ENCODE results near the gene DHX38.
"Not testable (repeated sequence)": the region's sequence is repeated elsewhere in the genome, so short reads cannot be mapped to it uniquely, and the experiment has no call there.

Gene DHX38

DNA sequence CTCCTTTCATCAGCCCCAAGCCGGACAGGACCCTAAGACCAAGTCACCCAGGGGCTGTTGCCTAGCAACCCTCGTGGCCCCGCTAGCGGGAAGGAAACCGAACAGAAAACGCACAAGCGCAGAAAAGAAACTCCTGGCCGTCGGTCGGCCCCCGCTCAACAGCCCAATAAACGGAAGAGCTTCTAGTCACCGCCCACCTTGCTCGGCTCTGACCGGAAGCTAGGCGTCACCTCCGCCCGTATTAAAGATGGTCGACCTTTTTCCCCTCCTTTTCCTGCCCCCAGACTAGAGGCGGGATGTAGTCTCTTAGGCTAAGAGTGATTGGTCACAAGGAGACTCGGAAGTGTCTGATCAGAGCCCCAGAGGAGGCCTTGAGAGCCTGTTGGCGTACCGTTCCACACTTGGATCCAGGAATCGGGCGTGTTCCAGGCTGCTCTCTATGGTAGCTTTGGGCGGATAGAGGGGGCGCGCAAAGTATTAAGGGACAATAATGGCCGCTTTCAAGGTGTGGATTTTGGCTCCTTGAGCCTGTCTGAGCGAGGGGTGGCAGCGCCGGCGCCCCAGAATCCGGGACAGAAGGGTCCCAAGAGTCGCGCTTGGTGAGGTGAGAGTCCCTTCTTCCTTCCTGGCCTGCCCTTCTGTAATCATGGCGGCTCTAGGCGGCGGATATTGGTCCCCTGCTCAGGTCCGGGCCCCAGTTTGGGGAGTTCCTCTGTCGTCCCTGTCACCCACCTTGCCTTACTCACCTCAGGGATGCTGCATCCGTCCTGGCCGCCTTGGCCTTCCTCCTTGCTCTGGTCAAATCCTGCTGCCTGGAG lies at the start of gene DHX38, which contains the start of gene TXNL4B:
Gene DHX38 (plus strand): TSS at position 400 of the 818 bp plus-strand sequence. CDS start 2,311 bp downstream, outside the sequence.
Gene TXNL4B (minus strand): TSS at position 173 of the 818 bp plus-strand sequence. CDS start 2,871 bp downstream, outside the sequence.
- peak; percentile 98 for DNase-seq

DNA sequence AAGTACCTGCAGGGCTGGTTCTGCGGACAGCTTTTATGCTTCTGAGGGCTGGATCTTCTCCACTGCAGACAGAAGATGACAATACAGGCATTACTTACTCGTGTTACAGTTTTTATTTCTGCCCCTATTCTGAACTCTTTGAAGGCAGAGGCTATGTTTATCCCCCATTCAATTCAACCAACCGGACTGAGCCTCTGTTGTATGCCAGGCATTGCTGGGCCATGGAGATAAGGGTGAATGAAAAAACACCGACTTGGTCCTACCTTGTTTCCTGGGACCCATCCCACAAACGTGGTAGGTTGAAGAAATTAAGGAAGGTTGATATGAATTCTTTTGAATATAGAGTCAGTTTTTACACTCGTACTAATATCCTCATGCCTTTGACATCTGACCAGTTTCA lies 49.4 kb upstream of the DHX38 start:
- DNase-seq: no peak

DNA sequence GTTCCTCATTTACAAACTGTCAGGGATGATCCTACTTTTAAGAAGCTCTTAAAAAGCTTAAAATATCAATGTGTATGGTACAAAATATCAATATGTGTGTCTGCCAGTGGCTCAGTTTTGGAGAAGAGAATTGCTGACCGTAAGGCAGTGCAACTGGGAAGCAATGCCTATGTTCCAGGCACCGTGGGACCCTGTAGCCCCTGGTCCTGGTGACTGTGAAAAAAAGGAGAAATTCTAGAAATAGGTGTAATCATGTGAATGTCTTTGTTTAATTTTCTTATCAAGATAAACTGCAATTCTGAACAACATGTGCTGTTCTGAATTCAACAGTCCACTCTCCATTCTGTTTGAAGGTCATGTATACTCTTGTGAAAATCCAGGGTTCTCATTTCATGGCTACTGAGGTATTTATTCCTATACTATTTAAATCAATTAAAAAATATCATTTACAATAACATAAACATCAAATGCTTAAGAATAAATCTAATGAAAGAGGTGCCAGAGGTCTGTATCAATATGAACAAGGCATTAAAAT lies 48.8 kb upstream of the DHX38 start:
- DNase-seq: no peak

DNA sequence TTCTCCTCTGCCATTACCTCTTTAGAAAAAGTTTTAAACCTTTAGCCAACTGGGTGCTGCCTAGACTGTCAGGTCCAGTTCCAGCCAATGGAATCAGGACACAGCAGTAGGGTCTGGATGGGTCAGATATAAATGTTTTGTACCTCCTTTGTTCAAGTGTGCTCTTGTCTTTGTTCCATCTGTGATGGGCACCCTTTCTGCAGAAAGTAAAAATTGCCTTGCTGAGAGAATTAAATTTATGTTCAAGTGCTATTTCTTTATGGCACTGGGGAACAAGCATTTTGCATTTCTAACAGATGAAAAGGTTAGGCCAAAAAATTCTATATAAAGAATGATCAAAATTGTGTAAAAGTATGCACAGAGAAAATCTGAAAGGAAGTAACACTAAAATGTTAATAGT lies 44.5 kb upstream of the DHX38 start:
- no peak for DNase-seq

GRCh38 chr16:72050769-72051464 lies 42.7 kb upstream of the DHX38 start:
- no peak for DNase-seq

DNA sequence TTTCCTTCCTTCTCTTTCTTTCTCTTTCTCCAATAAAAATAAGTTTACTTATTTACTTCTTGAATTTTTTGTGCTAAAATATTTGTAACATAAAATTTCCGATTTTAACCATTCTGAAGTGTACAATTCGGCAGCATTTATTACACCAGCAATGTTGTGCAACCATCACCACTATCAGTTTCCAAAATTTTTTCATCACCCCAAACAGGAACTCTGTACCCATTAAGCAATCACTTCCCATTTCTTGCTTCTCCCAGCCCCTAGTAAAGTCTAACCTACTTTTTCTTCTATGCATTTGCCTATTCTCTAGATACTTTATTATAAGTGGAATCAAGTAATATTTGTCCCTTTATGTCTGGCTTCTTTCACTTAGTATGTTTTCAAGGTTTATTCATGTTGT lies 41.8 kb upstream of the DHX38 start:
- no peak for DNase-seq

DNA sequence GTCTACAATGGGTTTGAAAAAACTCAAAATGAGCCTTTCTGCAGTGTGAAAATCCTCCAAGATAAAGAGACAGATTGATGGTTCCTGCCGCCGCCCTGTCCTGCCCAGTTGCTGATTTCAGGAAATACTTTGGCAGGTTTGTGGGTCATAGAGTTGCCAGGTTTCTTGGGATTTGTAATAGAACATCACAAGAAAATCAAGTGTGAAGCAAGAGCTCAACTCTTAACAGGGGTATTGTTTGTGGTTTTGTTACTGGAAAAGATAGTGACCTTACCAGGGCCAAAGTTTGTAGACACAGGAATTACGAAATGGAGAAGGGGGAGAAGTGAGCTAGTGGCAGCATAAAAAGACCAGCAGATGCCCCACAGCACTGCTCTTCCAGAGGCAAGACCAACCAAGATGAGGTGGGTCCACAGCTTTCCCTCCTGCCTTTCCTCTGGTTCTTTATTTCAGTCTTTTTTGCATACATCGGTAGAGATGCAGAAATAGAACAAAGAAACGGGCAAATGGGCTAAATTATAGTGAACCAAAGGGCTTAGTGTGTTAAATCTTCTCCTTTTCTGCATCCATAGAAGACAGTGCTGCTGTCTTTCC lies 39.3 kb upstream of the DHX38 start, which contains the start of gene HP:
Gene HP (plus strand): TSS at position 252 of the 594 bp plus-strand sequence. CDS start 148 bp downstream, at position 400.
- not testable (repeated sequence) for DNase-seq

- no peak for DNase-seq
These were observed 37.7 kb upstream of the DHX38 start for GRCh38 chr16:72055911-72056310.

DNA sequence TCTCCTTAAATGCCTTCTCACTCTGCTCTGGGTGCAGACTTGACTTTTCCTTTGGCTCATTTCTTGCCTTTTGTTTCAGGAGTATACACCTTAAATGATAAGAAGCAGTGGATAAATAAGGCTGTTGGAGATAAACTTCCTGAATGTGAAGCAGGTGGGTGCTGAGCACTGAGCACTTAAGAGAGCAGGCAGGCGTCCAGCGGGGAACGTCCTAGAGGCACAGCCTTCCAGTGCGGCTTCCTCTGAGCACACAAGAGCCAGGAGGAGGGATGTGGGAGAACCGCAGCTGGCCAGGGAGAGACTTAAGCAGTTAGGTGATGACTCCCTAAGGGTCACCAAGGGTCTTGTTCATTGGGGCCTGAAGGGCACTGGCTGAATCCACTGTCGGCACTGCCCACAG lies 36.3 kb upstream of the DHX38 start:
- DNase-seq: not testable (repeated sequence)

DNA sequence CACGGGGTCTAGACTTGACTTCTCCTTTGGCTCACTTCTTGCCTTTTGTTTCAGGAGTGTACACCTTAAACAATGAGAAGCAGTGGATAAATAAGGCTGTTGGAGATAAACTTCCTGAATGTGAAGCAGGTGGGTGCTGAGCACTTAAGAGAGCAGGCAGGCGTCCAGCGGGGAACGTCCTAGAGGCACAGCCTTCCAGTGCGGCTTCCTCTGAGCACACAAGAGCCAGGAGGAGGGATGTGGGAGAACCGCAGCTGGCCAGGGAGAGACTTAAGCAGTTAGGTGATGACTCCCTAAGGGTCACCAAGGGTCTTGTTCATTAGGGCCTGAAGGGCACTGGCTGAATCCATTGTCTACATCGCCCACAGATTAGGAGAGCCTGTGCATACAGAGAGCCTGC lies 34.6 kb upstream of the DHX38 start:
- not testable (repeated sequence) for DNase-seq

DNA sequence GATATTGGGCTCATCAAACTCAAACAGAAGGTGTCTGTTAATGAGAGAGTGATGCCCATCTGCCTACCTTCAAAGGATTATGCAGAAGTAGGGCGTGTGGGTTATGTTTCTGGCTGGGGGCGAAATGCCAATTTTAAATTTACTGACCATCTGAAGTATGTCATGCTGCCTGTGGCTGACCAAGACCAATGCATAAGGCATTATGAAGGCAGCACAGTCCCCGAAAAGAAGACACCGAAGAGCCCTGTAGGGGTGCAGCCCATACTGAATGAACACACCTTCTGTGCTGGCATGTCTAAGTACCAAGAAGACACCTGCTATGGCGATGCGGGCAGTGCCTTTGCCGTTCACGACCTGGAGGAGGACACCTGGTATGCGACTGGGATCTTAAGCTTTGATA lies 33.2 kb upstream of the DHX38 start:
- no peak for DNase-seq

DNA sequence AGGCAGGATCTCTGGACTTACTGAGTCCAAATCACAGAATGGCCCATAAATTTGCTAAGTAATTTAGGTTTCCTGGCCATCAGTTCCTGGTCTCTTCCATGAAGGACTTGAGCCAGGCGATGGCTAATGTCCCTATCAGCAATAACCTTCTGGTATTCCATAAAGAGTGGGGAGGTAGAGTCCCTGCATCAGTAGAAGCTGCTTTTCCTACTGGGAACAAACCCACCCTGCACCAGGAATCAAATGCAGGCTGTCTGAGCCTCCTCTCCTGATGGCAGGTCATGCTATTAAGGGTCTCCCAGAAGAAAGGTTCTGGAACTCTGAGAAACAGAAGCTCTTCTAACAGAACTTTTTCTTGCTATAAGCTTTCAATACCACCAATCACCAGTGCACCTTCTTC lies 32.1 kb upstream of the DHX38 start:
- DNase-seq: no peak

DNA sequence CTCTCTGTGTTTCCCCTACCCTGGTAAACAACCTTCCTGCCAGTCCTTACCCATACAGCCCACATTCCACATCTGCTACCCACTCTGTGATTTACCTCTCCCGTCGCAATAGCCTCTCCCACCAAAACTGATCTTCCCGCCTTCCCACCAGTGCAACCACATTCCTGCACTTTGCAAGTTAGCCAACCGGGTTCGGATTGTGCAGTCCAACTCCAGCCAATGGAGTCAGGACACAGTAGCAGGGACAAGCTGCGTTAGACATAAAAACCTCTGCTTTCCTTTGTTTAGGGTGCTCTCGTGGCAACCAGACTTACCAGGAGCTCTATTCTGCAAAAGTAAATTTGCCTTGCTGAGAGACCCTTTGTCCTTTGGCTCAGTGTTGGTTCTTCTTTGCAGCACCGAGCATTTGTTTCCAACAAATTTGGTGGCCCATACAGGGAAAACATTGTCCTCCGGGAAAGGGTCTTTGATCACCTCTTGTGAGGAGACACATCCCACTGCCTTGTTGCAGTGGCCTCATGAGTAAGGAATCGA lies 29.2 kb upstream of the DHX38 start:
- no peak for DNase-seq

- DNase-seq: no peak
These were observed 26.9 kb upstream of the DHX38 start for GRCh38 chr16:72066747-72067146.

GRCh38 chr16:72068930-72069329 lies 24.7 kb upstream of the DHX38 start:
- no peak for DNase-seq

DNA sequence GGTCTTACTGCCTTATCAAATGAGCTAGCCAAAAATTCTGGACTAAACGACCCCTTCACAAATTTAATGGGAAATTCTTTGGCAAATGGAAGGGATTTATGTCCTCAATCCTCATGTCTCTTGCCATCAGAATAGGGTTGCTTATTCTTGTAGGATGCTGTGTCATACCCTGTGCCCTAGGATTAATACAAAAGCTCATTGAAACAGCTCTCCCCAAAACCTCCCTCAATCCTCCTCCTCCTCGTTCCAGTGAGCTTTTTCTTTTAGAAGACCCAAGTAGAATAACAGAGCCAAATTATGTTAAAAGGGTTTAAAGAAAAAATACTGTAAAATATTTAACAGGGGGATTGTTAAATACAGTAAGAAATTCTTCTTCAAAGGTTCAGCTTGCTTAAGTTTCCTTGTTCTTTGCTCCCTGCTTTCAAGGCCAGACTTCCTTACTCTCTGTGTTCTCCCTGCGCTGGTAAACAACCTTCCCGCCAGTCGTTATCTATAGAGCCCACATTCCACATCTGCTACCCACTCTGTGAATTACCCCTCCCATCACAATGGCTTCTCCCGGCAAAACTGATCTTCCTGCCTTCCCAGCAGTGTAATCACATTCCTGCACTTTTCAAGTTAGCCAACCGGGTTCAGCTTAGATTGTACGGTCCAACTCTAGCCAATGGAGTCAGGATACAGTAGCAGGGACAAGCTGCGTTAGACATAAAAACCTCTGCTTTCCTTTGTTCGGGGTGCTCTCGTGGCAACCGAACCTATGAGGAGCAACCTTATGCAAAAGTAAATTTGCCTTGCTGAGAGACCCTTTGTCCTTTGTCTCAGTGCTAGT lies 20.9 kb upstream of the DHX38 start:
- DNase-seq: no peak

DNA sequence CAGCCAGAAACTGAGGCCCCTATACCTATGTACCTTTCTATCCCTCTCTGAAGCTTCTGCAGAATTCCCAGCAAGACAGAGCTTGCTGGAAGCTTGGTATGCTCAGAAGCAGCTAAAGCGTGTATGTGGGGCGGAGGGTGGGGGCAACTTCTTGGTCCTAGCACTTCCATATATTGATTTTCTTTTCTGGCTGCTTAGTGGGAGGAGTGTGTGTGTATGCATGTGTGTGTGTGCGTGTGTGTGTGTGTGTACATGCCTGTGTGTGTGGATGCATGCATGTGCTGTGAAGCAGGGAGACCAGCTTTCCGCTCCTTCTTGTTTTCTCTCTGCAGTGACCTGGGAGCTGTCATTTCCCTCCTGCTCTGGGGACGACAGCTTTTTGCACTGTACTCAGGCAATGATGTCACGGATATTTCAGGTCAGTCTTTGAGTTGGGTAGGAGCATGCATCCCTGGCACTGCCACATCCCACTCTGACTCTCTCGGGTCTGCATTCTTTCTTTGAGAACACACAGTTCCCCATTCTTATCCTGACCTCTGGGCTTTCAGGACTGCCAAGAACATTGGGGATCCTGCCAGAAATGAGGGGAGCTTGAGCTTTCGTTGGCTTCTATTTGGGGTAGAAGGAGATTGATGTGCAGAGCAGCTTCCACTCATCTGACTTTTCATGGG lies 20.0 kb upstream of the DHX38 start:
- no peak for DNase-seq

DNA sequence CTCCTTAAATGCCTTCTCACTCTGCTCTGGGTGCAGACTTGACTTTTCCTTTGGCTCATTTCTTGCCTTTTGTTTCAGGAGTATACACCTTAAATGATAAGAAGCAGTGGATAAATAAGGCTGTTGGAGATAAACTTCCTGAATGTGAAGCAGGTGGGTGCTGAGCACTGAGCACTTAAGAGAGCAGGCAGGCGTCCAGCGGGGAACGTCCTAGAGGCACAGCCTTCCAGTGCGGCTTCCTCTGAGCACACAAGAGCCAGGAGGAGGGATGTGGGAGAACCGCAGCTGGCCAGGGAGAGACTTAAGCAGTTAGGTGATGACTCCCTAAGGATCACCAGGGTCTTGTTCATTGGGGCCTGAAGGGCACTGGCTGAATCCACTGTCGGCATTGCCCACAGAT lies 18.6 kb upstream of the DHX38 start:
- not testable (repeated sequence) for DNase-seq

DNA sequence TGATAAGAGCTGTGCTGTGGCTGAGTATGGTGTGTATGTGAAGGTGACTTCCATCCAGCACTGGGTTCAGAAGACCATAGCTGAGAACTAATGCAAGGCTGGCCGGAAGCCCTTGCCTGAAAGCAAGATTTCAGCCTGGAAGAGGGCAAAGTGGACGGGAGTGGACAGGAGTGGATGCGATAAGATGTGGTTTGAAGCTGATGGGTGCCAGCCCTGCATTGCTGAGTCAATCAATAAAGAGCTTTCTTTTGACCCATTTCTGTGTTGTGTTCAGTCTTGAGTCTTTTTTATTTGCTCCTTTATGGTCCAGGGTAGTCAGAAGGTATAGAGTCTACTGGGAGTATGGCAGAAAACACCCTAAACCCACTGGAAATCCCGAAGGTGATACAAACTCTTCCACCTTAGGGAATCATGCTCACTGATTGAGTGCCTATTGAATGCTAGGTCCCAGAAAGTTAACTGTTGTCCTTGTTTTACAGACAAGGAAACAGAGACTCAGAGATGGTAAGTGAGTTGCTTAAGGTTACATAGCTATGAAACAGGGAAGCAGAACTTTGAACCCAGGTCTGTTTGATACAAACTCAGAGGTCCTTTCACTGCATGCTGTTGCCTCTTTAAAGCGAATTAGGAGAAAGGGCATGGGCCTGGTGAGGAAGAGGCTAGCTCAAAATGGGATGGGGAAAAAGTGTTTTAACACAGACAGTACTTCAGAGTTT lies 16.5 kb upstream of the DHX38 start:
- not testable (repeated sequence) for DNase-seq

- DNase-seq: no peak
These were observed 9.8 kb upstream of the DHX38 start for GRCh38 chr16:72083778-72084404.
